Left colon (tissue), 2 donors: ENCODE measurements around the gene PIK3IP1. TPM values are rescaled to one million over a fixed set of nuclear protein-coding genes. Genes with fewer than 3 reads are reported as not detected.
"Not testable (repeated sequence)": the region's sequence is repeated elsewhere in the genome, so short reads cannot be mapped to it uniquely, and the experiment has no call there.

Source experiments
- ATAC-seq: fragments of 200-7000 bp; cut with Tn5 transposase; one replicate; pipeline ENCODE4 v1.9.1; 2020; ENCODE audit warnings: mild to moderate bottlenecking, moderate library complexity
- DNase-seq, 2 donors: peaks; one replicate each; pipeline ENCODE4 v3.0.0-alpha.2; 2020
- intact Hi-C, 2 donors: fragments of 100-400 bp; cut with DNase I in 1 of 2; cut with micrococcal nuclease in 1 of 2; formaldehyde crosslinking; loops; one replicate each; pipeline versions ENCODE4 v1.11.2 to v1.14.0; 2022; cut with DNase I, micrococcal nuclease
- total RNA-seq, 2 donors: library from RNA; stranded (reverse); fragmentation: NEBNext Ultra II Directional; extraction: Animal tissue kit (Norgen Biotek cat#: 25700); gene quantifications; one replicate each; pipeline ENCODE4 v1.2.1, GENCODE V29; 2021
- donor health status: DM: no; HTN: no; CAD: no.
- donor health status: DM: yes; HTN: yes; CAD: no.

Gene PIK3IP1
- total RNA-seq, 2 donors from 2014 or later: 8.1 to 21.9 TPM

- no peak for DNase-seq
- intact Hi-C loops: loop anchor here in 1 of 2 donors (10.0 kb wide), 1 partner anchor 55 kb away; the partner anchor contains the start of gene LIMK2
- no peak for ATAC-seq
These were observed 22.3 kb downstream of the PIK3IP1 start for GRCh38 chr22:31269892-31270579.

GRCh38 chr22:31268281-31268680, 24.0 kb downstream of the PIK3IP1 start:
- no peak for ATAC-seq
- no peak for DNase-seq
- intact Hi-C loops: no loop called here

GRCh38 chr22:31263896-31264640, 28.2 kb downstream of the PIK3IP1 start:
- no peak for ATAC-seq
- intact Hi-C loops: no loop called here
- no peak for DNase-seq

GRCh38 chr22:31262312-31263133, 29.8 kb downstream of the PIK3IP1 start:
- ATAC-seq (peak; percentile 15), DNase-seq (no peak)
- intact Hi-C loops: no loop called here

- no peak for ATAC-seq
- DNase-seq: no peak
- intact Hi-C loops: no loop called here
These were observed 31.8 kb downstream of the PIK3IP1 start for GRCh38 chr22:31260474-31260856.

- intact Hi-C loops: no loop called here
- ATAC-seq: no peak
- DNase-seq: no peak
These were observed 32.4 kb downstream of the PIK3IP1 start for GRCh38 chr22:31259798-31260473.

- intact Hi-C loops: no loop called here
- peak; percentile 67 to 79 for DNase-seq
- peak; percentile 88 for ATAC-seq
These were observed 38.3 kb downstream of the PIK3IP1 start for GRCh38 chr22:31253949-31254348.

GRCh38 chr22:31250740-31251600, 41.3 kb downstream of the PIK3IP1 start:
- no peak for DNase-seq
- peak; percentile 23 for ATAC-seq
- intact Hi-C loops: no loop called here

- ATAC-seq: no peak
- DNase-seq: no peak
- intact Hi-C loops: no loop called here
These were observed 43.0 kb downstream of the PIK3IP1 start for GRCh38 chr22:31248965-31249958.

- intact Hi-C loops: no loop called here
- ATAC-seq (peak; percentile 67), DNase-seq (peak; percentile 48 to 61)
These were observed 44.0 kb downstream of the PIK3IP1 start for GRCh38 chr22:31248138-31248745.

- DNase-seq (no peak), ATAC-seq (peak; percentile 77)
- intact Hi-C loops: no loop called here
These were observed 44.6 kb downstream of the PIK3IP1 start for GRCh38 chr22:31247726-31248125.

GRCh38 chr22:31246687-31247086, 45.6 kb downstream of the PIK3IP1 start:
- DNase-seq: no peak
- no peak for ATAC-seq
- intact Hi-C loops: no loop called here

- DNase-seq, ATAC-seq, intact Hi-C loops: not testable (repeated sequence)
These were observed 46.3 kb downstream of the PIK3IP1 start for GRCh38 chr22:31245998-31246397.

- ATAC-seq (no peak), DNase-seq (no peak)
- intact Hi-C loops: no loop called here
These were observed 47.3 kb downstream of the PIK3IP1 start for GRCh38 chr22:31244943-31245451.

- ATAC-seq (no peak), DNase-seq (no peak)
- intact Hi-C loops: no loop called here
These were observed 48.0 kb downstream of the PIK3IP1 start for GRCh38 chr22:31244046-31244942.
